Measurements from ENCODE around the gene CDH23.

- no peak for TF ChIP-seq RAD21 (conservative IDR thresholded peaks at IDR 0.05)
- TF ChIP-seq POLR2AphosphoS5 (IDR thresholded peaks at IDR 0.05), result no peak
- TF ChIP-seq CTCF (IDR thresholded peaks at IDR 0.05; ENCODE audit: poor library complexity, severe bottlenecking), result no peak
- TF ChIP-seq EZH2 (IDR thresholded peaks at IDR 0.05; ENCODE audit: borderline replicate concordance, insufficient read depth, low read length, poor library complexity, severe bottlenecking), result no peak
Measured at GRCh38 chr10:71726580-71727104, 329.9 kb downstream of the CDH23 start.

Data from neural cell (in vitro differentiated cells).